Tongue (tissue), 2 donors: Measurements from ENCODE around the gene SOX30. TPM values are rescaled to one million over a fixed set of nuclear protein-coding genes. Genes with fewer than 3 reads are reported as not detected.

Source experiments
- small RNA-seq: library from RNA; depleted of rRNA; stranded (forward); fragments of <200 nt; gene quantifications from one replicate; pipeline ENCODE3, GENCODE V24; 2014; ENCODE audit warnings: low replicate concordance
- total RNA-seq: library from RNA; depleted of rRNA; stranded (reverse); fragments of >200 nt; gene quantifications from one replicate; pipeline ENCODE4 v1.2.3, GENCODE V29; 2014

Gene SOX30
- total RNA-seq, 1 donor from 2014 or later, result 0.10 TPM

Small RNA genes within 50 kb of the gene (small RNA-seq; reads per million reads assigned to genes)
- not detected for gene RNU6-390P

Other genes with a start within 250 kb of the SOX30 start
- 2.1 TPM for gene NIPAL4, start 192.2 kb downstream of the SOX30 start, total RNA-seq
- 16.5 TPM for gene ADAM19, start 76.7 kb downstream of the SOX30 start, total RNA-seq
- gene C5orf52, start 19.1 kb upstream of the SOX30 start, total RNA-seq, result not detected
- 11.3 TPM for gene THG1L, start 79.0 kb upstream of the SOX30 start, total RNA-seq
- 7.5 TPM for gene LSM11, start 91.3 kb upstream of the SOX30 start, total RNA-seq
- gene CLINT1, start 206.7 kb upstream of the SOX30 start, total RNA-seq, result 97.7 TPM